Fibroblast of lung (primary cell): ENCODE data around the gene GNAL. TPM values are rescaled to one million over a fixed set of nuclear protein-coding genes. Genes with fewer than 3 reads are reported as not detected.

ENCODE experiments used
- DNase-seq, 2 donors: peaks; one replicate each; pipeline versions ENCODE4 v3.0.0 to v3.0.0-alpha.2; 2010; ENCODE audit warnings: low read depth in 2 of 2
- H2AFZ ChIP-seq: 2 replicates; pipeline ENCODE4 v1.5.1; 2012; ENCODE audit warnings: low read length, control low read depth, inconsistent platforms
- H3K27ac ChIP-seq: 2 replicates; pipeline ENCODE4 v1.5.1; 2011; ENCODE audit warnings: low read length, control low read depth; ENCODE audit not compliant: insufficient read depth
- H3K27me3 ChIP-seq: 2 replicates; pipeline ENCODE4 v1.5.1; 2011; ENCODE audit warnings: mild to moderate bottlenecking, low read length; ENCODE audit not compliant: control insufficient read depth, insufficient read depth
- H3K36me3 ChIP-seq: 2 replicates; pipeline ENCODE4 v1.5.1; 2011; ENCODE audit warnings: low read length; ENCODE audit not compliant: control insufficient read depth, insufficient read depth
- H3K4me1 ChIP-seq: 2 replicates; pipeline ENCODE4 v1.5.1; 2011; ENCODE audit warnings: low read length; ENCODE audit not compliant: control insufficient read depth, insufficient read depth; ENCODE audit errors: extremely low read depth
- H3K4me2 ChIP-seq: 2 replicates; pipeline ENCODE4 v1.5.1; 2011; ENCODE audit warnings: low read length, control low read depth; ENCODE audit not compliant: insufficient read depth; ENCODE audit errors: extremely low read depth
- H3K4me3 ChIP-seq, 4 experiments: fragments of 200-600 bp in 1 of 4; sonication (generic) in 1 of 4; replicated peaks in 1 of 4; 2 replicates each; pipeline ENCODE4 v1.5.1; 2011 to 2016; ENCODE audit warnings: low read length in 4 of 4, low read depth in 3 of 4, mild to moderate bottlenecking in 3 of 4, control low read depth in 2 of 4, inconsistent platforms in 1 of 4, mixed read lengths in 1 of 4; ENCODE audit not compliant: insufficient read depth in 1 of 4; ENCODE audit errors: control extremely low read depth in 1 of 4
- H3K79me2 ChIP-seq: 2 replicates; pipeline ENCODE4 v1.5.1; 2012; ENCODE audit warnings: mild to moderate bottlenecking, low read length, inconsistent platforms; ENCODE audit not compliant: control insufficient read depth, insufficient read depth
- H3K9ac ChIP-seq: 2 replicates; pipeline ENCODE4 v1.5.1; 2011; ENCODE audit warnings: mild to moderate bottlenecking, low read length, control low read depth; ENCODE audit not compliant: insufficient read depth
- H3K9me3 ChIP-seq: 2 replicates; pipeline ENCODE4 v1.5.1; 2012; ENCODE audit warnings: low read depth, low read length; ENCODE audit not compliant: control insufficient read depth, insufficient read depth
- H4K20me1 ChIP-seq: 2 replicates; pipeline ENCODE4 v1.5.1; 2011; ENCODE audit warnings: low read length; ENCODE audit not compliant: control insufficient read depth, insufficient read depth; ENCODE audit errors: extremely low read depth
- CTCF ChIP-seq, 2 donors: IDR thresholded peaks in 1 of 2; conservative IDR thresholded peaks in 1 of 2; 1 replicate in 1 of 2; 2 replicates in 1 of 2; pipeline ENCODE4 v1.5.1; 2011 to 2012; ENCODE audit warnings: low read length in 2 of 2, control low read depth in 1 of 2, inconsistent platforms in 1 of 2, low read depth in 1 of 2, mild to moderate bottlenecking in 1 of 2
- EZH2 ChIP-seq: IDR thresholded peaks from 2 replicates; pipeline ENCODE4 v1.5.1; 2012; ENCODE audit warnings: low read length, control low read depth, mild to moderate bottlenecking; ENCODE audit errors: missing control alignments
- polyA plus RNA-seq, 2 donors: library from polyadenylated mRNA; depleted of rRNA in 1 of 2; stranded (reverse) in 1 of 2; unstranded in 1 of 2; fragments of >200 nt; gene quantifications; 2 replicates each; pipeline ENCODE4 v1.2.1, GENCODE V29; 2011 to 2012; ENCODE audit warnings: missing spikeins in 1 of 2
- total RNA-seq: library from RNA; depleted of rRNA; stranded (reverse); fragments of >200 nt; gene quantifications from 2 replicates; pipeline ENCODE4 v1.2.1, GENCODE V29; 2014

Gene GNAL
- total and polyA plus RNA-seq, 2 donors (not counting 1 experiment from before 2014, with no cell fraction given): 0.05 to 0.50 TPM

GRCh38 chr18:11724781-11725180 lies 35.7 kb downstream of the GNAL start:
- Histone ChIP-seq H3K27me3 (no peaks in the 10 kb centered on the region), H3K27ac (no peak overlapping the region), H3K9ac (no peak overlapping the region), H3K4me2 (no peak overlapping the region), H3K36me3 (no peaks in the 10 kb centered on the region), H4K20me1 (no peaks in the 10 kb centered on the region), H2AFZ (no peak overlapping the region), H3K79me2 (no peaks in the 10 kb centered on the region), H3K9me3 (no peaks in the 10 kb centered on the region), H3K4me3 (no peak overlapping the region), H3K4me1 (no peaks in the 10 kb centered on the region)
- TF ChIP-seq CTCF (conservative IDR thresholded peaks at IDR 0.05 in 1 of 2, IDR thresholded peaks at IDR 0.05 in 1 of 2; ENCODE audit: low read depth in 1 of 2, low read length in 2 of 2) (no peak), EZH2 (no peak)
- DNase-seq: no peak

GRCh38 chr18:11726556-11726955 lies 37.5 kb downstream of the GNAL start:
- no peak overlapping the region for H3K9ac ChIP-seq
- H3K4me3 ChIP-seq: no peak overlapping the region
- H3K4me1 ChIP-seq: no peaks in the 10 kb centered on the region
- DNase-seq: no peak
- no peaks in the 10 kb centered on the region for H3K27me3 ChIP-seq
- no peak overlapping the region for H2AFZ ChIP-seq
- H3K27ac ChIP-seq: no peak overlapping the region
- TF ChIP-seq EZH2: no peak
- no peak for TF ChIP-seq CTCF (conservative IDR thresholded peaks at IDR 0.05 in 1 of 2, IDR thresholded peaks at IDR 0.05 in 1 of 2; ENCODE audit: low read depth in 1 of 2, low read length in 2 of 2)
- no peaks in the 10 kb centered on the region for H3K36me3 ChIP-seq
- no peaks in the 10 kb centered on the region for H3K79me2 ChIP-seq
- H4K20me1 ChIP-seq: no peaks in the 10 kb centered on the region
- H3K9me3 ChIP-seq: no peaks in the 10 kb centered on the region
- H3K4me2 ChIP-seq: no peak overlapping the region

GRCh38 chr18:11728249-11728648 lies 39.2 kb downstream of the GNAL start:
- Histone ChIP-seq H3K79me2 (no peaks in the 10 kb centered on the region), H2AFZ (no peak overlapping the region), H3K27ac (no peak overlapping the region), H3K9me3 (no peaks in the 10 kb centered on the region), H3K27me3 (no peaks in the 10 kb centered on the region), H3K9ac (no peak overlapping the region), H3K36me3 (no peaks in the 10 kb centered on the region), H3K4me1 (no peaks in the 10 kb centered on the region), H3K4me3 (no peak overlapping the region), H3K4me2 (no peak overlapping the region), H4K20me1 (no peaks in the 10 kb centered on the region)
- no peak for TF ChIP-seq EZH2
- TF ChIP-seq CTCF (conservative IDR thresholded peaks at IDR 0.05 in 1 of 2, IDR thresholded peaks at IDR 0.05 in 1 of 2; ENCODE audit: low read depth in 1 of 2, low read length in 2 of 2): peak in 1 of 2 donors; percentile 27
- peak; percentile 13 to 36 for DNase-seq
